ENCODE measurements around the gene FRMPD2.

- TF ChIP-seq CTCF (IDR thresholded peaks at IDR 0.05; ENCODE audit: low read depth, low read length), result no peak
- no peak for TF ChIP-seq POLR2A (IDR thresholded peaks at IDR 0.05; ENCODE audit: extremely low read depth, insufficient read length)
- TF ChIP-seq MAX (IDR thresholded peaks at IDR 0.05; ENCODE audit: low read depth, low read length), result no peak
- no peak for TF ChIP-seq MYC (IDR thresholded peaks at IDR 0.05; ENCODE audit: low read depth, low read length)
Measured at GRCh38 chr10:48219194-48219593, 55.3 kb downstream of the FRMPD2 start.

Measured in NB4 (cell line).